Measurements from ENCODE around the gene CHRNG. TPM values are rescaled to one million over a fixed set of nuclear protein-coding genes. Genes with fewer than 3 reads are reported as not detected.
A peak's percentile ranks its signal among the peaks of the same experiment; 100 is the strongest.

CHRNG gene
- total RNA-seq, 1 donor from 2014 or later = not detected

GRCh38 chr2:232501794-232502390, 37.6 kb upstream of the CHRNG start:
- intact Hi-C loops (cut with micrococcal nuclease) = no loop called here
- H3K4me1 Mint-ChIP-seq = peaks cover 9% of the 10 kb centered on the region
- no peak for DNase-seq
- no peaks in the 10 kb centered on the region for H3K36me3 Mint-ChIP-seq (ENCODE audit: low read depth)
- H3K27me3 Mint-ChIP-seq = peaks cover 36% of the 10 kb centered on the region
- no peak overlapping the region for H3K27ac Mint-ChIP-seq
- no peaks in the 10 kb centered on the region for H3K9me3 Mint-ChIP-seq
- no peak overlapping the region for H3K4me3 Mint-ChIP-seq

GRCh38 chr2:232502511-232502910, 37.0 kb upstream of the CHRNG start:
- H3K27ac Mint-ChIP-seq = peak overlapping the region; percentile 66
- intact Hi-C loops (cut with micrococcal nuclease) = no loop called here
- H3K9me3 Mint-ChIP-seq = no peaks in the 10 kb centered on the region
- DNase-seq = no peak
- peak overlapping the region; percentile 75 for H3K4me3 Mint-ChIP-seq
- H3K27me3 Mint-ChIP-seq = peaks cover 36% of the 10 kb centered on the region
- H3K36me3 Mint-ChIP-seq (ENCODE audit: low read depth) = no peaks in the 10 kb centered on the region
- H3K4me1 Mint-ChIP-seq = peaks cover 9% of the 10 kb centered on the region

GRCh38 chr2:232502911-232503808, 36.3 kb upstream of the CHRNG start:
- peaks cover 9% of the 10 kb centered on the region for H3K4me1 Mint-ChIP-seq
- DNase-seq = peak; percentile 77
- H3K27ac Mint-ChIP-seq = no peak overlapping the region
- H3K9me3 Mint-ChIP-seq = no peaks in the 10 kb centered on the region
- peak overlapping the region; percentile 75 for H3K4me3 Mint-ChIP-seq
- intact Hi-C loops (cut with micrococcal nuclease) = no loop called here
- H3K36me3 Mint-ChIP-seq (ENCODE audit: low read depth) = no peaks in the 10 kb centered on the region
- H3K27me3 Mint-ChIP-seq = peaks cover 36% of the 10 kb centered on the region

DNA sequence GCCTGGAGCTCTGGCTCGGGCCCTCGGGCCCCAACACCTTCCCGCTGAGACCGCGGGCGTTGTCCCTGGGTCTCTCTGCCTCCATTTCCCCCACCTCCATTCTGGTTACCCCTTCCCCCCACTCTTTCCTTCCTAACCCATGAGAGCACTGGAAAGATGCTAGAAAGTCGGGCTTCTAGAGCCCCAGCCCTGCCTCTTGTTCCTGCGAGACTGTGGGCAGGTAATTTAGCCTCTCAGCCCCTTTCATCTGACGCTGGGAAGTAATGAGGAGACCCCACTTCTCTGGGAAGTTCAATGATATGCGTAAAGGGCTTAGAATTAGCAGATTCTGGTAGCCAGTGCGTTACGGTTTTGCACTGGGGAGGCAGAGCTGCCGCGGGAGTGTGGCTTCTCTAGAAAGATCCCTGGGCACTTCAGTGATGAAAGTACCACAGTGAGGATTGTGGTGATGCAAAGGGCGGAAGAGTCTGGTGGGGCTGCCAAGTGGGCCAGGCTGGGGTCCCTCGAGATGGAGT, 35.6 kb upstream of the CHRNG start:
- Mint-ChIP-seq H3K36me3 (ENCODE audit: low read depth) (no peaks in the 10 kb centered on the region), H3K27me3 (peaks cover 38% of the 10 kb centered on the region), H3K4me3 (peak overlapping the region; percentile 39), H3K4me1 (peaks cover 9% of the 10 kb centered on the region), H3K9me3 (no peaks in the 10 kb centered on the region), H3K27ac (no peak overlapping the region)
- DNase-seq = no peak
- intact Hi-C loops (cut with micrococcal nuclease) = no loop called here

- intact Hi-C loops (cut with micrococcal nuclease) = no loop called here
- Mint-ChIP-seq H3K36me3 (ENCODE audit: low read depth) (no peaks in the 10 kb centered on the region), H3K4me1 (peaks cover 9% of the 10 kb centered on the region), H3K4me3 (no peak overlapping the region), H3K9me3 (no peaks in the 10 kb centered on the region), H3K27ac (no peak overlapping the region), H3K27me3 (peaks cover 38% of the 10 kb centered on the region)
- DNase-seq = no peak
Observed at GRCh38 chr2:232504438-232504837, 35.1 kb upstream of the CHRNG start.

DNA sequence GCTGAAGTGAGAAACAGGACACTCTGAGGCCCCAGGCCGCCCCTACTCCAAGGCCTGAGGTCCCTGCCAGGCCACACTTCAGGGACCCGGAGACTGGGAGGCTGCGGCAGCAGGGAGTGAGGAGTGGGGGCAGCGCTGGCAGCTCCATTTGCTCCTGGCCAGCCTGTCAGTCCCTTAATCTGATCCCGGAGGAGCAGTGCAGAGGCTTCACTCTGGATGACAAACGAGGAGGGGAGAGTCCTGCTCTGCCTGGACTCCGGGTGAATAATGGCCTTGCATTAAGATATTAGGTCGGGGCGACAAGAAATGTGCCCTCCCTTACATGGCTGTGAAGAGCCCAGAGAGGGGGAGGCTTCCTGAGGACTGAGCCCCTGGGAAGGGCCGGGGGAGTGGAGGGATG, 33.6 kb upstream of the CHRNG start:
- H3K9me3 Mint-ChIP-seq = no peaks in the 10 kb centered on the region
- H3K36me3 Mint-ChIP-seq (ENCODE audit: low read depth) = no peaks in the 10 kb centered on the region
- no peak overlapping the region for H3K27ac Mint-ChIP-seq
- intact Hi-C loops (cut with micrococcal nuclease) = no loop called here
- no peak overlapping the region for H3K4me3 Mint-ChIP-seq
- H3K4me1 Mint-ChIP-seq = peaks cover 9% of the 10 kb centered on the region
- DNase-seq = no peak
- peaks cover 36% of the 10 kb centered on the region for H3K27me3 Mint-ChIP-seq

DNA sequence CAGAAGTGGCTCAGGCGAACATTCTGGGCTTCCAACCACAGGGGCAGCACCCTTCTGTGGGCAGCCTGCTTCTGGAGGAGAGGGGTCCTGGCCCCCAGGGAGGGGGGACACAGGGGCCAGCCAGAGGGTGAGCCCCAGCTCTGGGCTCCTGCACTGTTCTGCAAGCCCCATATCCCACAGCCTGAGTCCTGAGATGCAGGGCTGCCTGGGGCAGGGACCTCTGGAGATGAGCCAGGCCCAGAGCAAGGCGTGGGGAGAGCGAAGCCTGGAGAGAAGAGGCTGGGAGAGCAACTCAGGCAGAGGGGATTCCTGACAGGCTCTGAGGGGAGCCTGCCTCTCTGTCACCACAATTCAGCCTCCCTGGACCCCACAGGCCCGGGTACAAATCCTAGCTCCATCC, 32.8 kb upstream of the CHRNG start:
- intact Hi-C loops (cut with micrococcal nuclease) = no loop called here
- Mint-ChIP-seq H3K27ac (no peak overlapping the region), H3K9me3 (no peaks in the 10 kb centered on the region), H3K4me1 (peaks cover 9% of the 10 kb centered on the region), H3K4me3 (no peak overlapping the region), H3K36me3 (ENCODE audit: low read depth) (no peaks in the 10 kb centered on the region), H3K27me3 (peaks cover 35% of the 10 kb centered on the region)
- DNase-seq = no peak

GRCh38 chr2:232508251-232508650, 31.2 kb upstream of the CHRNG start:
- DNase-seq = no peak
- H3K36me3 Mint-ChIP-seq (ENCODE audit: low read depth) = no peaks in the 10 kb centered on the region
- intact Hi-C loops (cut with micrococcal nuclease) = no loop called here
- H3K27me3 Mint-ChIP-seq = peaks cover 29% of the 10 kb centered on the region
- H3K4me3 Mint-ChIP-seq = no peak overlapping the region
- H3K4me1 Mint-ChIP-seq = peaks cover 5% of the 10 kb centered on the region
- H3K27ac Mint-ChIP-seq = no peak overlapping the region
- no peaks in the 10 kb centered on the region for H3K9me3 Mint-ChIP-seq

DNA sequence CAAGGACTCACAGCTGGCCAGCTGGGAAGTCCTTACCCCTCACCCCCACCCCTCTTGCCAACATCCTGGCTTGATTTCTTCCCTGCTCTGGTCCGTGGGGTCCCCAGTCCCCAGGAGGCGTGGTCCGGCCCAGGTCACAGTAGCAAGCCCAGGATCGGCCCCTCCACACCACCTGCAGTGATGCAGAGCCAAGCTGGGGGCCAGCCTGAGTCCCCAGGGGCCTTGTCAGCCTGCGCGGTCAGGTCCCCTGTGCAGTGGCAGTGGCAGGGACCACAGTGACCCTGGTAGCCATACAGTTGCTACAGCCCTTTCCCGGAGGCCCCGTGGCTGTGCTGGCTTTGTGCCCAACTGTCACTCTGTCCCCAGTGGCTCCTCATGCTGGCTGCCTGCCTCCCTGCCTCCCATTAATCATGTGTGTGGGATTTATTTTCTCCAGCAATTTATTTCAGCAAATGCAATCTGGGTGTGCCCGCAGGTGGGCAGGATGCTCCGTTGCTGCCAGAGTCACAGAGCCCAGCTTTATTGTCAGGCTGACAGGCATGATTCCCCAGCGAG, 28.1 kb upstream of the CHRNG start:
- H3K36me3 Mint-ChIP-seq (ENCODE audit: low read depth) = no peaks in the 10 kb centered on the region
- H3K27ac Mint-ChIP-seq = no peak overlapping the region
- intact Hi-C loops (cut with micrococcal nuclease) = no loop called here
- H3K9me3 Mint-ChIP-seq = no peaks in the 10 kb centered on the region
- no peak overlapping the region for H3K4me3 Mint-ChIP-seq
- peaks cover 11% of the 10 kb centered on the region for H3K27me3 Mint-ChIP-seq
- DNase-seq = no peak
- no peaks in the 10 kb centered on the region for H3K4me1 Mint-ChIP-seq

DNA sequence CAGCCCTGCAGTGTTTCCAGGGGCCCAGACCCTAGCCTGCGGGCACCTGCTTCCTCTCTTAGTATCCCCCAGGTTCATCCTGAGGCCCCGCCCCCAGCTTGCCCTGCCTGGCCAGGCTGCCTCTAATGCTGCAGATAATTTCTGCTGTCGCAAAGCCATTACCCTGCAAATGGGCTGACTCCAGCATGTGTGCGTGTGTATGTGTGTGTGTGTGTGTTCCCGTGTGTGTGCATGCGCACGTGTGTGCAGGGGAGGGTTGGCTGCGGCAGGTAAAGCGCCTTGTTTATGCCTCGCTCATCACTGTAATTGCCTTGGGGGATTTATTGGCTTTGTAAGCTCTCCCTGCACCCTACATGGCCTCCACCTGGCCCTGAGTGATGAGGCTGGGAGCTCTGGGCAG, 26.9 kb upstream of the CHRNG start:
- H3K9me3 Mint-ChIP-seq = no peaks in the 10 kb centered on the region
- H3K27ac Mint-ChIP-seq = no peak overlapping the region
- no peak overlapping the region for H3K4me3 Mint-ChIP-seq
- no peaks in the 10 kb centered on the region for H3K4me1 Mint-ChIP-seq
- intact Hi-C loops (cut with micrococcal nuclease) = no loop called here
- H3K27me3 Mint-ChIP-seq = peaks cover 11% of the 10 kb centered on the region
- no peak for DNase-seq
- no peaks in the 10 kb centered on the region for H3K36me3 Mint-ChIP-seq (ENCODE audit: low read depth)

DNA sequence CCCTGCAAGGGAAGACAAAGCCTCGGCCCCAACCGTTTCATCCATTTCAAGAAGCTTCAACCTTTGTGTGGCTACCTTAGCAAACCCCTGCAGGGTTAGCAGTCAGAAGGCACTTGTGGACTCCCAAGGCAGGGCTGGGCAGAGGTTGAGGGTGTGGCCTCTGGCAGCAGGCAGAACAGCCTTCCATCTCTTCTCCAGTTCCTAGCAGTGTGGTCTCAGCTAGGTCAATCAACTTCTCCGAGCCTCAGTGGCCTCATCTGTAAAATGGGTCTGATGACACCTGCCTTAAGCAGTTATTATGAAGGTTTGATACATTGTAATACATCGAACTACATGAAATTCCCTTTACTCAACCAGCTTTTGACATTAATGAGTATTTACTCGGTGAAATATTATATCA, 26.1 kb upstream of the CHRNG start:
- H3K27me3 Mint-ChIP-seq = peaks cover 11% of the 10 kb centered on the region

GRCh38 chr2:232515639-232516038, 23.9 kb upstream of the CHRNG start:
- H3K4me1 Mint-ChIP-seq = no peaks in the 10 kb centered on the region
- H3K27ac Mint-ChIP-seq = no peak overlapping the region
- H3K4me3 Mint-ChIP-seq = no peak overlapping the region
- intact Hi-C loops (cut with micrococcal nuclease) = no loop called here
- no peaks in the 10 kb centered on the region for H3K9me3 Mint-ChIP-seq
- peaks cover 14% of the 10 kb centered on the region for H3K27me3 Mint-ChIP-seq
- DNase-seq = no peak
- H3K36me3 Mint-ChIP-seq (ENCODE audit: low read depth) = no peaks in the 10 kb centered on the region

More for the DNA sequence above, 26.1 kb upstream of the CHRNG start:
- H3K9me3 Mint-ChIP-seq = no peaks in the 10 kb centered on the region
- H3K36me3 Mint-ChIP-seq (ENCODE audit: low read depth) = no peaks in the 10 kb centered on the region
- no peak for DNase-seq
- intact Hi-C loops (cut with micrococcal nuclease) = no loop called here
- H3K4me1 Mint-ChIP-seq = no peaks in the 10 kb centered on the region
- H3K27ac Mint-ChIP-seq = no peak overlapping the region
- no peak overlapping the region for H3K4me3 Mint-ChIP-seq

GRCh38 chr2:232516551-232516950, 22.9 kb upstream of the CHRNG start:
- intact Hi-C loops (cut with micrococcal nuclease) = no loop called here
- H3K27ac Mint-ChIP-seq = no peak overlapping the region
- no peak for DNase-seq
- no peak overlapping the region for H3K4me3 Mint-ChIP-seq
- H3K27me3 Mint-ChIP-seq = peaks cover 17% of the 10 kb centered on the region
- peaks cover 2% of the 10 kb centered on the region for H3K4me1 Mint-ChIP-seq
- H3K36me3 Mint-ChIP-seq (ENCODE audit: low read depth) = no peaks in the 10 kb centered on the region
- no peaks in the 10 kb centered on the region for H3K9me3 Mint-ChIP-seq

GRCh38 chr2:232518844-232519243, 20.6 kb upstream of the CHRNG start:
- Mint-ChIP-seq H3K27ac (no peak overlapping the region), H3K4me3 (no peak overlapping the region), H3K4me1 (peaks cover 2% of the 10 kb centered on the region), H3K9me3 (no peaks in the 10 kb centered on the region), H3K27me3 (peaks cover 21% of the 10 kb centered on the region), H3K36me3 (ENCODE audit: low read depth) (no peaks in the 10 kb centered on the region)
- no peak for DNase-seq
- intact Hi-C loops (cut with micrococcal nuclease) = no loop called here
